Measurements from ENCODE around the gene CDH13.

The CDH13 gene

GRCh38 chr16:83838151-83838550 lies 1211.4 kb downstream of the CDH13 start:
- H3K4me3 ChIP-seq (ENCODE audit: low read length), result no peak overlapping the region

DNA sequence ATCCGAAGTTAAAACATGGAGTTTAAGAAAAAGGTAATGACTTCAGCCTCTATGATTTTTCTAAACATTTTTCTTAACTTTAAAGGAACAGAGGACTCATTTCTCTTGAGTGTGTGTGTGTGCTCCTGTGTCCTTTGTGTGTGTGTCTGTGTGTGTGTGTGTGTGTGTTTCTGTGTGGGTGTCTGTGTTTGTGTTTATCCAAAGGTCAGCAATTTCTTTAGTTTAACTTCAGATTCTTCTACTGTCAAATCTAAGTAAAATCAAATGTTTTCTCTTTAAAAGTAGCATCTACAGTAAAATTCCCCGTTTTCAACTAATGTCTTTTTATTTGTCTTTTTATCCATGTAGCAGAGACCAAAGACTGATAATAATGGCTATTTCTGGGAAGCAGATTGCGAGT lies 1212.8 kb downstream of the CDH13 start:
- no peak overlapping the region for H3K9ac ChIP-seq (ENCODE audit: low read depth, low read length)
- no peak overlapping the region for H3K4me2 ChIP-seq (ENCODE audit: low read length)
- no peak overlapping the region for H3K4me3 ChIP-seq (ENCODE audit: low read length)
- H3K9me3 ChIP-seq (replicated peaks; ENCODE audit: low read length), result no peaks in the 10 kb centered on the region
- H3K4me1 ChIP-seq (ENCODE audit: control insufficient read depth, insufficient read depth, low read length), result peaks cover 12% of the 10 kb centered on the region
- no peaks in the 10 kb centered on the region for H3K36me3 ChIP-seq (ENCODE audit: insufficient read depth, low read length)
- peaks cover 6% of the 10 kb centered on the region for H3K27me3 ChIP-seq (ENCODE audit: control insufficient read depth, insufficient read depth, low read length)

More at GRCh38 chr16:83838151-83838550, 1211.4 kb downstream of the CDH13 start:
- Histone ChIP-seq H3K36me3 (ENCODE audit: insufficient read depth, low read length) (no peaks in the 10 kb centered on the region), H3K4me1 (ENCODE audit: control insufficient read depth, insufficient read depth, low read length) (peaks cover 12% of the 10 kb centered on the region), H3K9ac (ENCODE audit: low read depth, low read length) (no peak overlapping the region), H3K4me2 (ENCODE audit: low read length) (no peak overlapping the region), H3K9me3 (replicated peaks; ENCODE audit: low read length) (no peaks in the 10 kb centered on the region), H3K27me3 (ENCODE audit: control insufficient read depth, insufficient read depth, low read length) (peaks cover 3% of the 10 kb centered on the region)

- Histone ChIP-seq H3K4me2 (ENCODE audit: low read length) (no peak overlapping the region), H3K4me3 (ENCODE audit: low read length) (no peak overlapping the region)
These were observed 1213.4 kb downstream of the CDH13 start for GRCh38 chr16:83840060-83840617.

DNA sequence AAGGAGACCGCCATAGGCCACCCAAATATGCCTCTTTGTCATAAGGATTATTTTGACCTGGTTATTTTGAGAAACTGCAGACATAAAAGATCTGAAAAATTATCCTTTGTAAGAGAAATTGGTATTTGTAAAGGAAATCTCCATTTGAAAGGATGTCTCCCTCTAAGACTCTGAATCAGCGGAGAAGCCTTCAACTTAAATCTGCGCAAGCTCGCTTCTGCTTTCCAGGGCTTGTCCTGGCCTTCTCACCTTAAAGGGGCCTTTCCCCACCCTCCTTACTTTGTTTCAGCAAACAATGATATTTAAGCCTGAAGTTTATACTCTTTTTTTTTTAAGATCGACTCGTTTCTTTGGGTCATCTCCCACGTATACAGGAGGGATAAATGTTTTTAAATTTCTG lies 1215.5 kb downstream of the CDH13 start:
- H3K4me2 ChIP-seq (ENCODE audit: low read length), result no peak overlapping the region
- H3K27me3 ChIP-seq (ENCODE audit: control insufficient read depth, insufficient read depth, low read length), result peaks cover 6% of the 10 kb centered on the region
- H3K9me3 ChIP-seq (replicated peaks; ENCODE audit: low read length), result no peaks in the 10 kb centered on the region
- H3K9ac ChIP-seq (ENCODE audit: low read depth, low read length), result no peak overlapping the region
- H3K36me3 ChIP-seq (ENCODE audit: insufficient read depth, low read length), result no peaks in the 10 kb centered on the region
- no peak overlapping the region for H3K4me3 ChIP-seq (ENCODE audit: low read length)
- no peaks in the 10 kb centered on the region for H3K4me1 ChIP-seq (ENCODE audit: control insufficient read depth, insufficient read depth, low read length)

More at GRCh38 chr16:83840060-83840617, 1213.4 kb downstream of the CDH13 start:
- no peak overlapping the region for H3K9ac ChIP-seq (ENCODE audit: low read depth, low read length)
- peaks cover 11% of the 10 kb centered on the region for H3K4me1 ChIP-seq (ENCODE audit: control insufficient read depth, insufficient read depth, low read length)
- no peaks in the 10 kb centered on the region for H3K36me3 ChIP-seq (ENCODE audit: insufficient read depth, low read length)
- no peaks in the 10 kb centered on the region for H3K9me3 ChIP-seq (replicated peaks; ENCODE audit: low read length)
- peaks cover 6% of the 10 kb centered on the region for H3K27me3 ChIP-seq (ENCODE audit: control insufficient read depth, insufficient read depth, low read length)

DNA sequence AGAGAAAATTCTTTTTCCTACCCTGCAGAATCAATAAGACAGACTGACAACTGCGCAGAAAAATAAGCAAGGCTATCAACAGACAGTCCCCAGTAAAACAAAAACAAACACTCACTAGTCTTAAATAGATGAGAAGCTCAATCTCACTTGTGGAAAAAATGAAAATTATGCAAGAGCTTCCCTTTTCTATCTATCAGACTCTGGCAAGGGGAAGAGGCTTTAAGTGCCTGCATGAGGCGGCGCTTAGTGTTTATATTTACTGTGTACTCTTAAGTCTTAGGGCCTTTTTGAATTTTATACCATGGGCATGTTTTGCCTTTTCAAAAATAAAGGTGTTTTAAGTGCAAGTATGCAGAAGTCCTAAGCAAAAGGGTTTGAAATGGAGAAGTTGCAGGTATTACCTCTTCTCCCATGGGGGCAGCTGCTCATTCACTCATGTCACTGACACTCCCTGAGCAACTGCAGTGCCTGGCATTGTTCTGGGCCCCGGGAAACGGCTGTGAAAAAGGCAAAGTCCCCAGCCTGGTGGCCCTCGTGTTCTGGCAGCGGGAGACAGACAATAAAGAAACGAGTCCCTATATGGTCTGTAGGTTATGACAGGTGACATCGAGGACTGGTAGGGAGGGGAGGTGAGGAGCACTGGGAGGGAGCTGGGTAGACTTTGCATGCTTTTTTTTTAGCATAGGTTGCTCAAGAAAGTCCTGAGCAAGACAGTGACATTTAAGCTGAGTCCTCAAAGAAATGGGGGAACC lies 1216.2 kb downstream of the CDH13 start:
- Histone ChIP-seq H3K9ac (ENCODE audit: low read depth, low read length) (no peak overlapping the region), H3K9me3 (replicated peaks; ENCODE audit: low read length) (no peaks in the 10 kb centered on the region), H3K4me1 (ENCODE audit: control insufficient read depth, insufficient read depth, low read length) (no peaks in the 10 kb centered on the region), H3K4me2 (ENCODE audit: low read length) (no peak overlapping the region), H3K4me3 (ENCODE audit: low read length) (no peak overlapping the region), H3K27me3 (ENCODE audit: control insufficient read depth, insufficient read depth, low read length) (peaks cover 6% of the 10 kb centered on the region), H3K36me3 (ENCODE audit: insufficient read depth, low read length) (no peaks in the 10 kb centered on the region)

GRCh38 chr16:83843657-83844056 lies 1216.9 kb downstream of the CDH13 start:
- no peaks in the 10 kb centered on the region for H3K9me3 ChIP-seq (replicated peaks; ENCODE audit: low read length)
- H3K9ac ChIP-seq (ENCODE audit: low read depth, low read length), result no peak overlapping the region
- no peak overlapping the region for H3K4me3 ChIP-seq (ENCODE audit: low read length)
- H3K36me3 ChIP-seq (ENCODE audit: insufficient read depth, low read length), result no peaks in the 10 kb centered on the region
- no peak overlapping the region for H3K4me2 ChIP-seq (ENCODE audit: low read length)
- H3K27me3 ChIP-seq (ENCODE audit: control insufficient read depth, insufficient read depth, low read length), result peaks cover 3% of the 10 kb centered on the region
- H3K4me1 ChIP-seq (ENCODE audit: control insufficient read depth, insufficient read depth, low read length), result no peaks in the 10 kb centered on the region

DNA sequence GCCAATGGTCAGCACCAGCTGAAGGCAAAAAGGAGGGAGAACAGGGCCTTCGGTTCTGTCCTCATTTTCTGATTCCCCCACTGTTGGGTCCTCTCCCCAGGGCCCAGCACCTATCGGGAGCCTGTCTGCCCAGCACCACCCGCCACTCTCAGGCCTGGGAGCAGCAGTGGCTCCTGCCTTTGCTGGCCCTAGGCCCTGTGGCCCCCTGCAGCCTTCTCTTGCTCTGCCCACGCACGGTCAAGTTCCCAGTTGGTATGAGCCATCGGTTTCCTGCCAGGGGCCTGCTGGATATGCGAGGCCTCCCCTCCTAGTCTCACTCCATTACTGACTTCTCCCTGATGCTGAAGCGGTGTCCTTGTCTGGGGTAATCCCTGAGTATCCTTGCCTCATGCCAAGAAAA lies 1218.5 kb downstream of the CDH13 start:
- Histone ChIP-seq H3K9ac (ENCODE audit: low read depth, low read length) (no peak overlapping the region), H3K27me3 (ENCODE audit: control insufficient read depth, insufficient read depth, low read length) (peaks cover 7% of the 10 kb centered on the region), H3K9me3 (replicated peaks; ENCODE audit: low read length) (no peaks in the 10 kb centered on the region), H3K4me3 (ENCODE audit: low read length) (no peak overlapping the region), H3K4me1 (ENCODE audit: control insufficient read depth, insufficient read depth, low read length) (no peaks in the 10 kb centered on the region), H3K36me3 (ENCODE audit: insufficient read depth, low read length) (no peaks in the 10 kb centered on the region), H3K4me2 (ENCODE audit: low read length) (no peak overlapping the region)

GRCh38 chr16:83847371-83848225 lies 1220.8 kb downstream of the CDH13 start:
- peaks cover 23% of the 10 kb centered on the region for H3K27me3 ChIP-seq (ENCODE audit: control insufficient read depth, insufficient read depth, low read length)
- no peak overlapping the region for H3K9ac ChIP-seq (ENCODE audit: low read depth, low read length)
- H3K4me1 ChIP-seq (ENCODE audit: control insufficient read depth, insufficient read depth, low read length), result no peaks in the 10 kb centered on the region
- no peaks in the 10 kb centered on the region for H3K9me3 ChIP-seq (replicated peaks; ENCODE audit: low read length)
- H3K4me2 ChIP-seq (ENCODE audit: low read length), result no peak overlapping the region
- H3K36me3 ChIP-seq (ENCODE audit: insufficient read depth, low read length), result no peaks in the 10 kb centered on the region
- no peak overlapping the region for H3K4me3 ChIP-seq (ENCODE audit: low read length)

DNA sequence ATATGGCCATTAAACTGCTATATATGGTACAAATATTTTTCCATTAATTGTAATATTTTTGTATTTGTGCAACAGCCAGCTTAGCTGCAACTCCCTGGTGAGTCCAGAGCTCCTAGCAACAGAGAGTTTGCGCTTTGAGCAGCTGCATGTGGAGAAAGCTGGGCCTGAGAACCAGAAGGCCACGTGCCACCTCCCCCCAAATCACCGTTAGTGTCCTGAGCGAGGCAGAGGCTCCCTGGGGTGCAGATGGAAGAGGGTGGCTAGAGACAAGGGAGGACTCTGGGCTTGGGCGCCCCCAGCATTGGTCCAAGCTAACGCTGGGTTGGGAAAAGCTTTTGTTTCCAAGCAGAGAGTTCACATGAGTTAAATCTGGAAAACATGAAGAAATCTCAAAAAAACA lies 1222.7 kb downstream of the CDH13 start:
- H3K9ac ChIP-seq (ENCODE audit: low read depth, low read length), result no peak overlapping the region
- no peak overlapping the region for H3K4me2 ChIP-seq (ENCODE audit: low read length)
- no peaks in the 10 kb centered on the region for H3K4me1 ChIP-seq (ENCODE audit: control insufficient read depth, insufficient read depth, low read length)

More for the DNA sequence above, 1222.7 kb downstream of the CDH13 start:
- Histone ChIP-seq H3K36me3 (ENCODE audit: insufficient read depth, low read length) (no peaks in the 10 kb centered on the region), H3K27me3 (ENCODE audit: control insufficient read depth, insufficient read depth, low read length) (peaks cover 20% of the 10 kb centered on the region), H3K9me3 (replicated peaks; ENCODE audit: low read length) (no peaks in the 10 kb centered on the region), H3K4me3 (ENCODE audit: low read length) (no peak overlapping the region)

Data from skeletal muscle satellite cell (primary cell).